Fibroblast of skin of back (primary cell): ENCODE data around the gene CDKN2AIP. TPM values are rescaled to one million over a fixed set of nuclear protein-coding genes. Genes with fewer than 3 reads are reported as not detected.

Experiments used
- DNase-seq: peaks from one replicate; pipeline ENCODE4 v3.0.0-alpha.2; 2013
- polyA plus RNA-seq, 2 experiments: library from polyadenylated mRNA; unstranded; fragments of 120-200 nt; gene quantifications; one replicate each; pipeline ENCODE4 v1.2.1, GENCODE V29; 2013; ENCODE audit not compliant: insufficient read length in 2 of 2

Gene CDKN2AIP, protein sequence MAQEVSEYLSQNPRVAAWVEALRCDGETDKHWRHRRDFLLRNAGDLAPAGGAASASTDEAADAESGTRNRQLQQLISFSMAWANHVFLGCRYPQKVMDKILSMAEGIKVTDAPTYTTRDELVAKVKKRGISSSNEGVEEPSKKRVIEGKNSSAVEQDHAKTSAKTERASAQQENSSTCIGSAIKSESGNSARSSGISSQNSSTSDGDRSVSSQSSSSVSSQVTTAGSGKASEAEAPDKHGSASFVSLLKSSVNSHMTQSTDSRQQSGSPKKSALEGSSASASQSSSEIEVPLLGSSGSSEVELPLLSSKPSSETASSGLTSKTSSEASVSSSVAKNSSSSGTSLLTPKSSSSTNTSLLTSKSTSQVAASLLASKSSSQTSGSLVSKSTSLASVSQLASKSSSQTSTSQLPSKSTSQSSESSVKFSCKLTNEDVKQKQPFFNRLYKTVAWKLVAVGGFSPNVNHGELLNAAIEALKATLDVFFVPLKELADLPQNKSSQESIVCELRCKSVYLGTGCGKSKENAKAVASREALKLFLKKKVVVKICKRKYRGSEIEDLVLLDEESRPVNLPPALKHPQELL
- polyA plus RNA-seq (2013, experiment 1 of 2; ENCODE audit: insufficient read length), result 17.3 TPM
- polyA plus RNA-seq (2013, experiment 2 of 2; ENCODE audit: insufficient read length), result 16.9 TPM

GRCh38 chr4:183444214-183445096, at the start of gene CDKN2AIP:
TSS of gene CDKN2AIP (plus strand) at chr4:183444636. CDS start at chr4:183444798, 162 bp downstream.
- peak; percentile 95 for DNase-seq

- no peak for DNase-seq
These were observed 49.0 kb upstream of the CDKN2AIP start for GRCh38 chr4:183395395-183395794.

GRCh38 chr4:183396227-183396637, 48.2 kb upstream of the CDKN2AIP start:
- DNase-seq, result no peak

GRCh38 chr4:183397741-183398297, 46.6 kb upstream of the CDKN2AIP start:
- DNase-seq, result no peak

- peak; percentile 72 for DNase-seq
These were observed 45.9 kb upstream of the CDKN2AIP start for GRCh38 chr4:183398298-183399125.

DNA sequence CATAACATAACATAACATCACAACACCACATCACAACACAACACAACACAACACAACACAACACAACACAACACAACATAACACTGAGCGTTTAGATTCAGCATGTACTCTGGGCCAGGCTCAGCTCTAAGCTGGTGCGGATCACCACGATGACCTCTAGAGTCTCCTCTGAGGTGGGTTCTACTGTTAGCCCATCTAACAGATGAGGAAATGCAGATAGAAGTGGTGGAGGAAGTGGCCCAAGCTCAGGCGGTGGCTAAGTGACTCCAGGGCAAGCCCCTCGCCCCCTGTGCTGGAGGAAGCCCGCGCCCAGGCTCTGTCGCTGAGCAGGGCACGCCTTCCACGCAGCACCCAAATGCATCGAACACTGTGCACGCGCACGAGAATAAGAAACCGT, 45.3 kb upstream of the CDKN2AIP start:
- DNase-seq, result no peak

DNA sequence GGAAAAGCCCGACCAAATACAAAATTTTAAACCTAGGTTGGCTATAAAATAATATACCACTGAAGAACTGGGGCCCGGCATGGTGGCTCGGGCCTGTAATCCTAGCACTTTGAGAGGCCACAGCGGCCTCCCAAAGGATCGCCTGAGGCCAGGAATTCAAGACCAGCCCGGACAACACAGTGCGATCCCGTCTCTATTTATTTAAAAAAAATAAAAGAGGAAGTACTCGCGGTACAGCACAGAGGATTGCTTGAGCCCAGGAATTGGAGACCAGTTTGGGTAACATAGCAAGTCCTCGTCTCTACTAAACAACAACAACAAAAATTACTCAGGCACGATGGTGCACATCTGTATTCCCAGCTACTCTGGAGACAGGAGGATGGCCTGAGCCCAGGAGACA, 44.8 kb upstream of the CDKN2AIP start:
- no peak for DNase-seq

- no peak for DNase-seq
These were observed 44.4 kb upstream of the CDKN2AIP start for GRCh38 chr4:183400035-183400434.

GRCh38 chr4:183401473-183401872, 43.0 kb upstream of the CDKN2AIP start:
- no peak for DNase-seq

DNA sequence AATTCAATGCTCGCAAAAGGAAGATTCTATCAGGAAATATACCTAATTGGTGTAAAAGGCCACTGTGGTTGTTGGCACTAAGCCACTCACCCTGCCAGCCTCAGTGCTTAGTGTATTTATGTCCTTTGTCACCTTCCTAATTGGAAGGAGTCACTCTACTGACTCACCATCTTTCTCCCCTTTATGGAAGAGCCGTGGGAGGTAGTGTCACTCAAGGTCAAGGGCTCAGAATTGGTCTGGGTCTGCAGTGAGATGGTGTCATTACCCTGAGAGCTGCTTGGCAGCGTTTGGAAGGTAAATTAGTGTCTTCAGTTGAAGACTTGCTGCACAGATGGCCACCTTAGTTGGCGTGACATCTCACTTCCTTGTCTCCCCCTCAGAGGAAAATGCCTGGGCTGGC, 41.7 kb upstream of the CDKN2AIP start:
- no peak for DNase-seq

DNA sequence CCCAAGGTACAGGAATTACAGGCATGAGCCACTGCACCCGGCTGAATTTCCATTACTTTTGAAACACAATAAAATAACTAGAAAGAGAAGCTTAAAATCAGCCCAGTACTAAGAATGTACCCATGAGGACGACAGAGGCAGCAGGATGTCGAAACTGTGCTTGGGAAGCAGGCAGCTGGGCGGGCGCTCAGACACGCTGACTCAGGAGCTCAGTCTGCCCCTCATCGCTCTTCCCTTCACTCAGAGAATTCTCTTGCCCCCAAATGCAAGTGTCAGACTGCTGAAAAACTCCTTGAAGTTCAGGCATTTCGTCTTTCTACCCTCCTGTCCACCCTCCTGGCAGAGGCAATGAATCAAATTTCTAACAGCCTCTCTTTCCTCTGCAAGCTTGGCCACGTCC, 41.0 kb upstream of the CDKN2AIP start:
- no peak for DNase-seq

DNA sequence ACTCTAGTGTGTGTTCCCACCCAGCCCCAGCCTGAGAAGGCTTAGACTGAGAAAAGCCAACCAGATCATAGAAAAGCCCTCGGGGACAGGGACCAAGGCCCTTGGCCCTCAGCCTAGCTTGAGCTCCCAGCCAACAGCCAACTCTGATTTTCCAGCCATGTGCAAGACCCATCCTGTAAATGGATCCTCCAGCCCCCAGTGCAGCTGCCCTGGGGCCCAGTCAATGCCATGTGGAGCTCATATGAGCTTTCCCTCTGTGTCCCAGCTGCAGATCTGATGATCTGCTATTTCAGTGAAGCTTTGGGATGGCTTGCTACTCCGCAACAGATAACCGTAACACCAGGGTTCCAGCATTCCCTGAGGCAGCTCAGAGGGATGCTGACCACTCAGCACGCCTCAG, 40.5 kb upstream of the CDKN2AIP start:
- no peak for DNase-seq

- no peak for DNase-seq
These were observed 39.1 kb upstream of the CDKN2AIP start for GRCh38 chr4:183405303-183405702.

GRCh38 chr4:183407128-183407585, 37.3 kb upstream of the CDKN2AIP start:
- peak; percentile 68 for DNase-seq

GRCh38 chr4:183407635-183408464, 36.6 kb upstream of the CDKN2AIP start:
- DNase-seq, result no peak

DNA sequence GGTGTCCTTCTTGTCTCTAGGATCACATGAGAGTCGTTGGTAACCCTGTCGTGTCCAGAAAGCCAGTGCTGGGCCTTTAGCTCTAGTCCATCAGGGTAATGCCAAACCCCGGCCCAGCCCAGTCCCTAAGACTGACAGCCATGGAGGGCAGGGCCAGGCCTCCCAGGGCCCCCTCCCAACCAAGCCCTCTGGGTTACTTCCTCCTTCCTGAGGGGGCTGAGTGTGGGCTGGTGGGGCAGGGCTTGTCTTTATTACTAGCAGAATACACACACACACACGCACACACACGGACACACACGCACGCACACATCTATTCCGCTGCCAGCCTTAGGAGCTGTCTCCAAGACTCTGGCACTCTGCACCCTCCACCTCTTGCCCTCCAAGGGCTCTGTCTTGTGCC, 35.6 kb upstream of the CDKN2AIP start:
- DNase-seq, result no peak

DNA sequence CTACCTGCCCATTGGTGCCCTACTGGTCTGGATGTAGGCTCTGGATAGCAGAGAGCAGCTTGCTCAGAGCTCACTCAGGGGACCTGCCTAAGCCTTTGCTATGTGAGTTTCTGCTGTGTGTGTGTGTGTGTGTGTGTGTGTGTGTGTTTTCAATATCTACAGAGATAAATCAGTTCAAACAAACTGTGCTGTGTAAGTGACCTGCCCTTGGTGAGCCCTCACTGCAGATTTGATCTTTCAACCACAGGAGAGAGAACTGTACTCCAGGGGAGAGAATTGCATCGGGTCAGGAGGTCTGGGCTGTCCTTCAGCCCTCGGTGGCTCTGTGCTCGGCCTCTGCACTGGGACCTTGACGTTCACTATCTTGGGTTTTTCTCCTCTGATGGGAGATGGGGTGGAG, 35.0 kb upstream of the CDKN2AIP start:
- no peak for DNase-seq

DNA sequence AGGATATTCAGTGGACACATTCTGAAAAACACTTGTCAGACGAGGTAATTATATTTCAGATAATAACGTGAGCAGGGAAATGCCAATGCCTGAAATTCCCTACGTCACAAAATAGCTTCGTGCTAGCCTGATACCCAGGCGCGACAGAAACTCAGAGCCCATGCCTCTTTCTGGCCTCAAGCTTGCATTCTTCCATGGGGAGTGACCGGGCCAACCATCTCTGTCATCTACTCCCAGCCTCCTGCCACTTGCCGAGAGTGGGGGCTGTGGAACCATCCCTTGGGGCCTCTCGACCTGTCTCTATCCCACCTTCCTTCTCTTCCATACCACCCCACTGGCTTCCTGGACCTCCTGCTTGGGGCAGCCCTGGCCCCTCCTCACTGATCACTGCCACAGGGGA, 34.5 kb upstream of the CDKN2AIP start:
- DNase-seq, result no peak

- DNase-seq, result no peak
These were observed 33.1 kb upstream of the CDKN2AIP start for GRCh38 chr4:183411291-183411861.

DNA sequence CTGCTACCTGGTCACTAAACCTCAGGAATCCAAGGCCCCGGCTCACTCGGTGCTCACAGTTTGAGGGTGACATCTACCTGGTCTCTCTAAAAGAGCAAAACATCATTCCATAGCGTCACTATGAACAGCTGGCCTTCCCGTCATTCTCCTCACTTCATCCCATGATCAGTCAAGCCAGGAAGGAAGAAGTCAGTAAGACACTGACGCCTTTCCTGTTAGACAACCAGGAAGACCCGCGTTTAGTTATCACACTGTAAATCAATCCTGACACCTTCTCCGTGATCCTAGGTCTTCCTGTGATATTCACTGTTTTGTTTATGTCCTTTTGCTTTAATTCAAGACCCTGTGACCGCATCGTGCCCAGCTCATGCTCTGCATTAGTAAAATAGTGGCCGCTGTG, 31.6 kb upstream of the CDKN2AIP start:
- no peak for DNase-seq
